Measurements from ENCODE around the gene DCC.

DNA sequence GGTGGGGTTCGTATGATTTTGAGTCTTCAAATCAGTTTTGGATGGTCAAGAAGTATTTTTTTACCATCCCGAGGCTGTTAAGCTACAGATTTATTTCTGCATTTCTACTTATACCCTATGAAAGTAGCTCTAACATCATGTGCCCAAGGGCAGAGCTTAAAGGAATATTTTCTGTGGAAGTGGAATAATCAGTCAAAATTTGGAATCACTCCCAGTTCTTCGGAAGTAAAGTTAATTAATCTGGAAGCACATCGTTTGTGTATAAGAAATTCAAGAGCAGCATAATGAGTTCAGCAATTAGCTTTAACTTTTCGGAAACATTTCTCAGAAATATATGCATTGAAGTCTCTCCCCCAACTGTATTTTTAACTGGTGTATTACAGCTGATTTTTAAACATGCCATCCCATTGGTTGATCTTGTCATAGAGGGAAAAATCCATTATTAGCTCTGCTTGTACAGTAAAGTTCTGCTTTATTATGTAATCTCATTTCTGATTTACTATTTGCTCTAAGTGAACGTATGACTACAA lies 510.1 kb downstream of the DCC start:
- no peak for TF ChIP-seq POLR2AphosphoS5 (IDR thresholded peaks at IDR 0.05)
- TF ChIP-seq, protein P1, sequence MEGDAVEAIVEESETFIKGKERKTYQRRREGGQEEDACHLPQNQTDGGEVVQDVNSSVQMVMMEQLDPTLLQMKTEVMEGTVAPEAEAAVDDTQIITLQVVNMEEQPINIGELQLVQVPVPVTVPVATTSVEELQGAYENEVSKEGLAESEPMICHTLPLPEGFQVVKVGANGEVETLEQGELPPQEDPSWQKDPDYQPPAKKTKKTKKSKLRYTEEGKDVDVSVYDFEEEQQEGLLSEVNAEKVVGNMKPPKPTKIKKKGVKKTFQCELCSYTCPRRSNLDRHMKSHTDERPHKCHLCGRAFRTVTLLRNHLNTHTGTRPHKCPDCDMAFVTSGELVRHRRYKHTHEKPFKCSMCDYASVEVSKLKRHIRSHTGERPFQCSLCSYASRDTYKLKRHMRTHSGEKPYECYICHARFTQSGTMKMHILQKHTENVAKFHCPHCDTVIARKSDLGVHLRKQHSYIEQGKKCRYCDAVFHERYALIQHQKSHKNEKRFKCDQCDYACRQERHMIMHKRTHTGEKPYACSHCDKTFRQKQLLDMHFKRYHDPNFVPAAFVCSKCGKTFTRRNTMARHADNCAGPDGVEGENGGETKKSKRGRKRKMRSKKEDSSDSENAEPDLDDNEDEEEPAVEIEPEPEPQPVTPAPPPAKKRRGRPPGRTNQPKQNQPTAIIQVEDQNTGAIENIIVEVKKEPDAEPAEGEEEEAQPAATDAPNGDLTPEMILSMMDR (IDR thresholded peaks at IDR 0.05) = no peak

Measured in upper lobe of left lung (tissue), 4 donors.